HepG2 (cell line): ENCODE results near the gene THRB. TPM values are rescaled to one million over a fixed set of nuclear protein-coding genes. Genes with fewer than 3 reads are reported as not detected.

Experiments used
- ATAC-seq: fragments of 200-7000 bp; cut with Tn5 transposase; 3 replicates; pipeline ENCODE4 v1.9.1; 2020; ENCODE audit warnings: mild to moderate bottlenecking, moderate library complexity
- BruUV-seq: library from RNA; stranded (reverse); fragments of 400-500 nt; replicated peaks from 2 replicates; lab custom pipeline; 2021; lab: Mats Ljungman, UMichigan
- CTCF ChIA-PET: fragments of 300-600 bp; formaldehyde crosslinking; extraction: SDS; loops from one replicate; lab custom pipeline; 2021; ENCODE audit warnings: low total read pairs, inconsistent platforms, low intra/inter-chr PET ratio; lab: Yijun Ruan, JAX
- POLR2A ChIA-PET: fragments of 350-600 bp; sonication (Branson Sonifier 250); formaldehyde crosslinking; loops from one replicate; lab custom pipeline; 2020; ENCODE audit warnings: antibody characterized with exemption, inconsistent platforms; lab: Yijun Ruan, JAX
- DNase-seq: peaks from one replicate; pipeline ENCODE4 v3.0.0-alpha.2; 2015; ENCODE audit warnings: low spot score
- FAIRE-seq: peaks from 3 replicates; lab custom pipeline; 2011; peaks lifted over from hg19 to GRCh38; lab: Jason Lieb, UNC
- H2AFZ ChIP-seq: one replicate; pipeline ENCODE4 v1.6.1; 2011; ENCODE audit warnings: low read length, inconsistent platforms
- H3K27ac ChIP-seq: fragments of 300-600 bp; 3 replicates; pipeline ENCODE4 v1.8.0; 2011; ENCODE audit warnings: mixed run types, mild to moderate bottlenecking, mixed read lengths, low read length, inconsistent platforms; ENCODE audit not compliant: insufficient read depth; ENCODE audit errors: extremely low read length
- H3K27me3 ChIP-seq, 2 experiments: fragments of 200-600 bp in 1 of 2; 2 replicates in 1 of 2; 3 replicates in 1 of 2; pipeline versions ENCODE4 v1.6.0 to v1.8.0; 2011; ENCODE audit warnings: low read length in 2 of 2, mild to moderate bottlenecking in 2 of 2, moderate library complexity in 2 of 2, inconsistent platforms in 1 of 2; ENCODE audit not compliant: insufficient read depth in 2 of 2, control insufficient read depth in 1 of 2
- H3K36me3 ChIP-seq, 2 experiments: fragments of 200-600 bp in 1 of 2; replicated peaks in 1 of 2; 2 replicates in 1 of 2; 3 replicates in 1 of 2; pipeline versions ENCODE4 v1.5.1 to v1.8.0; 2011; ENCODE audit warnings: low read length in 2 of 2, inconsistent platforms in 1 of 2; ENCODE audit not compliant: insufficient read depth in 2 of 2, control insufficient read depth in 1 of 2
- H3K4me1 ChIP-seq: 2 replicates; pipeline ENCODE4 v1.5.1; 2012; ENCODE audit warnings: low read length, inconsistent platforms; ENCODE audit not compliant: insufficient read depth
- H3K4me2 ChIP-seq: 2 replicates; pipeline ENCODE4 v1.6.0; 2011; ENCODE audit warnings: low read depth, low read length, inconsistent platforms
- H3K4me3 ChIP-seq, 3 experiments: fragments of 200-600 bp in 1 of 3; sonication (generic), shearing (Covaris generic) in 1 of 3; replicated peaks in 1 of 3; 2 replicates each; pipeline ENCODE4 v1.5.1; 2011 to 2016; ENCODE audit warnings: low read length in 3 of 3, inconsistent platforms in 2 of 3, low read depth in 2 of 3, mild to moderate bottlenecking in 2 of 3, control low read depth in 1 of 3, mixed read lengths in 1 of 3; ENCODE audit not compliant: insufficient read depth in 1 of 3
- H3K79me2 ChIP-seq: one replicate; pipeline ENCODE4 v1.6.1; 2011; ENCODE audit warnings: low read length, inconsistent platforms; ENCODE audit not compliant: insufficient read depth
- H3K9ac ChIP-seq: 2 replicates; pipeline ENCODE4 v1.6.0; 2011; ENCODE audit warnings: mild to moderate bottlenecking, low read depth, low read length, inconsistent platforms; ENCODE audit not compliant: insufficient read depth
- H3K9me3 ChIP-seq: 2 replicates; pipeline ENCODE4 v1.5.1; 2012; ENCODE audit warnings: mild to moderate bottlenecking, low read length
- H4K20me1 ChIP-seq: 2 replicates; pipeline ENCODE4 v1.6.0; 2011; ENCODE audit warnings: inconsistent platforms, mild to moderate bottlenecking, low read length, moderate library complexity; ENCODE audit not compliant: insufficient read depth
- ADNP ChIP-seq: sonication (generic); formaldehyde crosslinking; IDR thresholded peaks from 2 replicates; pipeline ENCODE4 v1.4.0; 2020; ENCODE audit warnings: missing genetic modification reagents
- ATF4 ChIP-seq, 2 experiments: fragments of 450-650 bp in 1 of 2; sonication (generic) in 1 of 2; formaldehyde crosslinking; IDR thresholded peaks; 2 replicates each; pipeline versions ENCODE4 v1.5.0 to v1.8.0; 2020 to 2022; ENCODE audit warnings: mild to moderate bottlenecking in 1 of 2, missing genetic modification reagents in 1 of 2
- CHD4 ChIP-seq: fragments of 200-600 bp; sonication (generic); IDR thresholded peaks from 2 replicates; pipeline ENCODE4 v1.7.0; 2017; ENCODE audit warnings: mild to moderate bottlenecking, low read length, borderline replicate concordance
- MAFG ChIP-seq: sonication (generic); formaldehyde crosslinking; IDR thresholded peaks from 2 replicates; pipeline ENCODE4 v1.5.1; 2020; ENCODE audit warnings: mild to moderate bottlenecking, missing genetic modification reagents
- MTF2 ChIP-seq: sonication (generic); formaldehyde crosslinking; IDR thresholded peaks from 2 replicates; pipeline ENCODE4 v1.5.0; 2020; ENCODE audit warnings: missing genetic modification reagents, borderline replicate concordance
- XBP1 ChIP-seq: sonication (generic); formaldehyde crosslinking; IDR thresholded peaks from 2 replicates; pipeline ENCODE4 v1.5.0; 2020; ENCODE audit warnings: missing genetic modification reagents
- ZNF333 ChIP-seq: sonication (generic); formaldehyde crosslinking; IDR thresholded peaks from 2 replicates; pipeline ENCODE4 v1.4.0; 2020; ENCODE audit warnings: mild to moderate bottlenecking, missing genetic modification reagents, borderline replicate concordance
- ZNF530 ChIP-seq: sonication (generic); formaldehyde crosslinking; IDR thresholded peaks from 2 replicates; pipeline ENCODE4 v1.5.0; 2020; ENCODE audit warnings: low read depth, mild to moderate bottlenecking, missing genetic modification reagents
- in situ Hi-C: cut with HindIII; loops from 2 replicates; pipeline ENCODE4 v1.10.0; 2017; ENCODE audit warnings: low pct_unique_long_range_greater_than_20kb; ENCODE audit not compliant: extremely low pct_ligation_motif_present
- intact Hi-C: fragments of 100-400 bp; cut with micrococcal nuclease; formaldehyde crosslinking; loops from one replicate; pipeline ENCODE4 v1.10.0; 2022; ENCODE audit not compliant: unreplicated experiment
- polyA plus RNA-seq, 8 experiments: library from polyadenylated mRNA; depleted of rRNA in 3 of 8; stranded (reverse) in 7 of 8; unstranded in 1 of 8; fragments of >200 nt; fragmentation: Illumina TruSeq in 4 of 8; extraction: Trizol in 4 of 8; gene quantifications; 2 replicates each; pipeline versions ENCODE4 v1.2.1 to v1.2.3, GENCODE V29; 2011 to 2016; ENCODE audit warnings: low read depth in 4 of 8, missing spikeins in 1 of 8, mixed read lengths in 1 of 8; ENCODE audit not compliant: insufficient read depth in 1 of 8
- total RNA-seq, 5 experiments: library from RNA; depleted of rRNA; stranded (reverse); fragments of >200 nt; fragmentation: Illumina TruSeq; extraction: Trizol; gene quantifications; 2 replicates each; pipeline ENCODE4 v1.2.3, GENCODE V29; 2016; ENCODE audit warnings: low read depth in 1 of 5

The THRB gene
- total and polyA plus RNA-seq, 2 of the 13 experiments (the other 11 are each of a cell fraction or from before 2014, with no cell fraction given): 4.7 to 22.7 TPM

- ATAC-seq (no peak), DNase-seq (no peak), FAIRE-seq (no peak)
- Histone ChIP-seq H3K4me2 (no peak overlapping the region), H3K9ac (no peak overlapping the region), H4K20me1 (no peaks in the 10 kb centered on the region), H3K36me3 (no peaks in the 10 kb centered on the region), H3K4me1 (peaks cover 38% of the 10 kb centered on the region), H3K27me3 (no peaks in the 10 kb centered on the region), H3K79me2 (peaks cover 24% of the 10 kb centered on the region), H3K9me3 (no peaks in the 10 kb centered on the region), H3K4me3 (no peak overlapping the region), H2AFZ (no peak overlapping the region), H3K27ac (no peak overlapping the region)
- ChIA-PET CTCF (no interaction called here), POLR2A (no interaction called here)
- no peak for TF ChIP-seq ATF4 (CRISPR knock-in tag; IDR thresholded peaks at IDR 0.05)
- no peak for TF ChIP-seq CHD4
- TF ChIP-seq ZNF333 (CRISPR knock-in tag): no peak
- no peak for TF ChIP-seq MTF2
- TF ChIP-seq ADNP (CRISPR knock-in tag): no peak
- no peak for TF ChIP-seq MAFG (CRISPR knock-in tag)
- TF ChIP-seq XBP1: no peak
- TF ChIP-seq ZNF530 (CRISPR knock-in tag): no peak
- BruUV-seq: no TSS peak
- in situ Hi-C loops (no loop called here), intact Hi-C loops (loop anchor here (5.0 kb wide), 1 partner anchor 192 kb away; no protein-coding TSS in a partner anchor)
These were observed 40.3 kb downstream of the THRB start for GRCh38 chr3:24454393-24454792.
